Retina (tissue), 1 donor: Measurements from ENCODE around the gene UBQLN1.
A peak's percentile ranks its signal among the peaks of the same experiment; 100 is the strongest.
"Not testable (repeated sequence)": the region's sequence is repeated elsewhere in the genome, so short reads cannot be mapped to it uniquely, and the experiment has no call there.

ENCODE experiments used
- DNase-seq: peaks from one replicate; pipeline ENCODE4 v3.0.0-alpha.2; 2016

UBQLN1 gene

DNA sequence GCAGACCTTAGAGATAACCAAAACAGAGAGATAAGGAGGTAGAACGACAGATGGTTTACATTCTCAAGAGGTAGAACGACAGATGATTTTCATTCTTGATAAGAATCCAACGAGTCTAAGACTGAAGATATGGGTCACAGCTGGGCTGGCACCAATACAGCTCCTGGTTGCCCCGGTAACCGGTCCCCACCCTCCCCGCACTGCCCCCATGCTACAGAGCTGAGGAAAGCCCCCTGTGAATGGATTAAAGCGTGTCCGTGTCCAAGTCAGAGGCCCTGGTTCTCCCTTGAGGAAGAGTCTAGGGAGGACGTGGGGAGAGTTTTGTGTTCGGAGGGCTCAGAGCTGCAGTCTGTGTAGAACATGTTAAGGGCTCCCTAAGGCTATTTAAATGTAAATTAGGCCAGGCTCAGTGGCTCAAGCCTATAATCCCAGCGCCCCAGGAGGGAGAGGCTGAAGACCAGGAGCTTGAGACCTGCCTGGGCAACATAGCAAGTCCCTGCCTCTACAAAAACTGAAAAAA is 76.8 kb downstream of the UBQLN1 start:
- peak; percentile 60 for DNase-seq

DNA sequence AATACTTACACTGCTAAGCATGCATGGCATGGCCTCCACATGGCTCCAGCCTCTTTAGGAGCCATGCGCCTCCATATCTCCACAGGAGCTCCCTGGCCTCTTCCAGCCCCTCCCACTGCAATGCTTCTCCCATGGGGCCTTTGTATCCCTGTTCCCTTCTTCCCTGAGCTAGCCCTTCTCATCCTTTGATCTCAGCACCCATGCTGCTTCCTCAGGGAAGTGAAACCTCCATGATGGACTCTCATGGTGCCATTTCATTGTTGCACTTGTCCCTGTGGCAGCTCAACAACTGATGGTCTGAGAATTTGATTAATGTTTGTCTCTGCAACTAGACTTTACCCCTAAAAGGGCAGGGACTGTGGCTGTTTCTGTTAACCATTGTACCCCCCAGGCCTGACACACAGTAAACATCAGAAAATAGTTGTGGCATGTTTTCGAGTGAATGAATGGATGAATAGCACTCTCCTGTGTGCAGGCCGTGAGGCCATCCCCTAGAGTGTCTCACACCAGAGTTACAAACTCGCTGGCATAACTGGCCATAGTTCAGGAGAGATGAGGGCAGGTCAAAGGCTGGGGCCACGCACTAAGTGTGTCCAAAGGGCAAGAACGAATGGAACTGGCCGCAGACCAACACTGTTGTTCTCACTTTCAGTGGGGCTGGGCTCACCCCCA is 78.2 kb downstream of the UBQLN1 start:
- DNase-seq = no peak

DNA sequence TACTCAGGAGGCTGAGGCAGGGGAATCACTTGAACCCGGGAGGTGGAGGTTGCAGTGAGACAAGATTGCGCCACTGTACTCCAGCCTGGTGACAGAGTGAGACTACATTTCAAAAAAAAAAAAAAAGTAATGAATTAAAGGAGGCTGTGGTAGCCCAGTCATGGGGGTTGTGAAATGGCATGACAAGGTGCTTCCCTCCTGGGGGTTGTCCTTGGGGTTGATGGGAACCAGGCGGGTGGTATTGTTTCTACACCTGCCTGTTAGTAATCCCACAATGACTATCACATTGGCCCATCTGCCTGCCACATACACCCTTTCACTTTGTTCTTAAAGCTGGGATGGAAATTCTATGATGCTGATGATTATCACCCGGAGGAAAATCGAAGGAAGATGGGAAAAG is 79.2 kb downstream of the UBQLN1 start:
- DNase-seq = no peak

DNA sequence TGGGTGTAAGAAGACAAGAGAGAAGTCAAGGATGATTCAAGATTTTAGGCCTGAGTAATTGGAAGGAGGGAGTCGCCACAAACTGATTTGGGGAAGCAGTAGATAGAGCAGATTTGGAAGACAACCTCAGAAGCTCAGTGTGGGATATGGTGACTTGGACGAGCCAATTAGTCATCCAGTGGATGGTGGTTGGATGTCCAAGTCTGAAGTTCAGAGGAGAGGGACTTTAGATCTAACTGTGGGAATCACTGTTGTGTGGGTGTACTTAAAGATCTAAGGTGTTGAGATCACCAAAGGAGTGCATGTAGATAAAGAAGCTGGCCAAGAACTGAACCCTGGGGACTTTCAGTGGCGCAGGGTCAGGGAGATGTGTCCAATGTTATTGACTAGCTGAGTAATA is 82.6 kb downstream of the UBQLN1 start:
- no peak for DNase-seq

DNA sequence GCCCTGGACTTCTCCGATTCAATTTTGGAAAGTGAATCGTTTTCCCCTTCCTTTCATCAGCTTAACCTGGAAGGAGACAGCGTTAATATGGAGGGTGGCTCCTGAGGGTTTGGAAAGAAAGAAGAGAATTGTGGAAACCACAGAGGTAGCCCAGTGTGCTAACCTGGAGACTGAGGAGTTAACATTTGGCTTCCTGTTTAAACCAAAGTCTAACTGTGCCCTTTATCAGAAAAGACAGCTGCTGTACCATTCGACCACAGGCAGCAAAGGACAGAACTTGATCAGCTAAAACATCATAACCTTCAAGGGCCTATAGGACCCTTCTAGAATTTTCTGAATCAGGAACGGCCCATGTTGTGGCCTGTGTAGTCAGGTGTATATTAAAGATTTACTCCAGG is 84.1 kb downstream of the UBQLN1 start:
- DNase-seq = no peak

- DNase-seq = peak; percentile 92
Observed at GRCh38 chr9:83622939-83623678, 84.6 kb downstream of the UBQLN1 start, which contains the start of gene IDNK. Gene IDNK, plus strand, starts transcription at chr9:83623143. Its CDS starts 29 bp downstream, at chr9:83623172.

- no peak for DNase-seq
Observed at GRCh38 chr9:83622433-83622938, 85.3 kb downstream of the UBQLN1 start.

- peak; percentile 81 for DNase-seq
Observed at GRCh38 chr9:83620841-83621636, 86.7 kb downstream of the UBQLN1 start.

DNA sequence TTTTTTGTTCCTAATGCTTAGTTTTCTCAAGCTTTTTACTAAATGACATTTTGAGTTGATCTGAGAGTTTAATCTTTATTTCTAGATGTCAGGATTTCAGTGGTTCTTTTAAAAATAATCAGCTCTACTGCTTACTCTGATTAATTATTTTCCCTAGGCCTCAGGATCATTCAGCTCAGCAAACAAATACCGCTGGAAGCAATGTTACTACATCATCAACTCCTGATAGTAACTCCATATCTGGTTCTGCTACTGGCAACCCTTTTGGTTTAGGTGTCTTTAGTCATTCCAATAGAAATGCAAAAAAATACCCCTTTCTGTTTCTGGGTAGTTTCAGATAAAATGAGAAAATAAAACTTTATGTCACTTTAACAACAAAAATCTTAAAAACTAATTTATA is 90.5 kb downstream of the UBQLN1 start:
- no peak for DNase-seq

DNA sequence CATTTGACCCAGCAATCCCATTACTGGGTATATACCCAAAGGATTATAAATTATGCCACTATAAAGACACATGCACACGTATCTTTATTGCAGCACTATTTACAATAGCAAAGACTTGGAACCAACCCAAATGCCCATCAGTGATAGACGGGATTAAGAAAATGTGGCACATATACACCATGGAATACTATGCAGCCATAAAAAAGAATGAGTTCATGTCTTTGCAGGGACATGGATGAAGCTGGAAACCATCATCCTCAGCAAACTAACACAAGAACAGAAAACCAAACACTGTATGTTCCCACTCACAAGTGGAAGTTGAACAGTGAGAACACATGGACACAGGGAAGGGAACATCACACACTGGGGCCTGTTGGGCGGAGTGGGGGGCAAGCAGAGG is 94.5 kb downstream of the UBQLN1 start:
- DNase-seq = not testable (repeated sequence)
